ENCODE results near the gene OR3A3. TPM values are rescaled to one million over a fixed set of nuclear protein-coding genes. Genes with fewer than 3 reads are reported as not detected.

OR3A3 gene
- total and polyA plus RNA-seq, 2 of the 8 experiments (the other 6 are each of a cell fraction or from before 2014, with no cell fraction given): not detected

GRCh38 chr17:3378321-3378720, 32.8 kb upstream of the OR3A3 start:
- Histone ChIP-seq H2BK20ac (ENCODE audit: low read length) (no peak overlapping the region), H3K36me3 (ENCODE audit: control insufficient read depth in 2 of 4, insufficient read depth in 4 of 4, low read length in 3 of 4) (no peaks in the 10 kb centered on the region), H2AK5ac (ENCODE audit: low read depth, low read length) (no peak overlapping the region), H3K4ac (replicated peaks; ENCODE audit: insufficient read length, low read depth, low read length) (no peak overlapping the region), H3K23ac (ENCODE audit: insufficient read length) (no peak overlapping the region), H3K56ac (replicated peaks; ENCODE audit: insufficient read length, low read depth, low read length) (no peak overlapping the region), H3K27me3 (replicated peaks in 1 of 4; ENCODE audit: control insufficient read depth in 3 of 4, extremely low read depth in 1 of 4, insufficient read depth in 3 of 4, low read length in 3 of 4) (no peaks in the 10 kb centered on the region), H2AFZ (ENCODE audit: low read length) (no peak overlapping the region), H3K79me1 (ENCODE audit: low read depth, low read length) (no peaks in the 10 kb centered on the region), H3K14ac (ENCODE audit: insufficient read length) (no peak overlapping the region), H4K8ac (ENCODE audit: extremely low read depth, insufficient read depth, low read length) (no peak overlapping the region), H4K20me1 (replicated peaks in 1 of 2; ENCODE audit: control insufficient read depth in 1 of 2, insufficient read depth in 2 of 2, low read length in 2 of 2) (no peaks in the 10 kb centered on the region), H3K4me3 (ENCODE audit: extremely low read depth in 1 of 4, insufficient read depth in 2 of 4, low read depth in 3 of 4, low read length in 4 of 4) (no peak overlapping the region), H4K91ac (replicated peaks; ENCODE audit: insufficient read length, low read length) (no peak overlapping the region), H2BK120ac (replicated peaks; ENCODE audit: low read depth, low read length) (no peak overlapping the region), H3K79me2 (ENCODE audit: control insufficient read depth in 1 of 2, insufficient read depth in 2 of 2, low read length in 2 of 2) (no peaks in the 10 kb centered on the region), H3K9me3 (ENCODE audit: insufficient read depth in 2 of 2, low read depth in 1 of 2, low read length in 1 of 2) (peaks cover 44 to 67% of the 10 kb centered on the region in 2 experiments; a peak in 3 of 4 replicates), H3K27ac (ENCODE audit: low read depth, low read length) (no peak overlapping the region), H2BK15ac (ENCODE audit: low read length) (no peak overlapping the region), H4K5ac (ENCODE audit: insufficient read length, low read depth, low read length) (no peak overlapping the region), H2BK12ac (ENCODE audit: low read depth, low read length) (no peak overlapping the region), H3K9ac (replicated peaks in 1 of 4; ENCODE audit: extremely low read depth in 1 of 4, low read depth in 3 of 4, low read length in 3 of 4) (no peak overlapping the region), H3K18ac (ENCODE audit: extremely low read depth, low read length) (no peak overlapping the region), H3K23me2 (ENCODE audit: low read depth, low read length) (no peaks in the 10 kb centered on the region), H2BK5ac (ENCODE audit: low read depth, low read length) (no peak overlapping the region), H3K4me1 (replicated peaks in 1 of 4; ENCODE audit: control insufficient read depth in 3 of 4, insufficient read depth in 4 of 4, low read length in 3 of 4) (no peaks in the 10 kb centered on the region), H3K4me2 (ENCODE audit: insufficient read depth in 1 of 2, low read depth in 2 of 2, low read length in 2 of 2) (no peak overlapping the region)
- FAIRE-seq: no peak
- DNase-seq (ENCODE audit: low read depth in 1 of 2, low spot score in 2 of 2): no peak
- 77% methylated on average over 8 of the region's 8 CpGs; no CpG with 5 or more reads in 1 of the 2 experiments for WGBS, 2 experiments (ENCODE audit: extremely low coverage in 1 of 2, insufficient coverage in 1 of 2, insufficient read length in 1 of 2, insufficient replicate concordance in 2 of 2, low coverage in 1 of 2, low lambda C conversion rate in 2 of 2, missing lambda C conversion rate in 1 of 2)
- ChIA-PET CTCF (ENCODE audit: partially characterized antibody) (no interaction called here), POLR2A (ENCODE audit: partially characterized antibody) (no interaction called here)
- TF ChIP-seq SIRT6 (IDR thresholded peaks at IDR 0.05; ENCODE audit: low read length) (no peak), POLR2AphosphoS5 (IDR thresholded peaks at IDR 0.05; ENCODE audit: low read depth, low read length) (no peak), ZNF274 (IDR thresholded peaks at IDR 0.05; ENCODE audit: borderline replicate concordance, extremely low read depth, low read length) (no peak), ATF3 (IDR thresholded peaks at IDR 0.05; ENCODE audit: insufficient read depth, low read depth, low read length) (no peak), GABPA (IDR thresholded peaks at IDR 0.05; ENCODE audit: borderline replicate concordance, insufficient read depth, low read length) (no peak), TBP (IDR thresholded peaks at IDR 0.05; ENCODE audit: low read depth, low read length) (no peak), KDM1A (IDR thresholded peaks at IDR 0.05; ENCODE audit: borderline replicate concordance, low read length) (no peak), CTBP2 (IDR thresholded peaks at IDR 0.05; ENCODE audit: borderline replicate concordance, insufficient read depth, insufficient read length, low read length) (no peak), CEBPB (IDR thresholded peaks at IDR 0.05; ENCODE audit: low read depth, low read length) (no peak)
